ENCODE results near the gene CATSPER1.

CATSPER1 gene

DNA sequence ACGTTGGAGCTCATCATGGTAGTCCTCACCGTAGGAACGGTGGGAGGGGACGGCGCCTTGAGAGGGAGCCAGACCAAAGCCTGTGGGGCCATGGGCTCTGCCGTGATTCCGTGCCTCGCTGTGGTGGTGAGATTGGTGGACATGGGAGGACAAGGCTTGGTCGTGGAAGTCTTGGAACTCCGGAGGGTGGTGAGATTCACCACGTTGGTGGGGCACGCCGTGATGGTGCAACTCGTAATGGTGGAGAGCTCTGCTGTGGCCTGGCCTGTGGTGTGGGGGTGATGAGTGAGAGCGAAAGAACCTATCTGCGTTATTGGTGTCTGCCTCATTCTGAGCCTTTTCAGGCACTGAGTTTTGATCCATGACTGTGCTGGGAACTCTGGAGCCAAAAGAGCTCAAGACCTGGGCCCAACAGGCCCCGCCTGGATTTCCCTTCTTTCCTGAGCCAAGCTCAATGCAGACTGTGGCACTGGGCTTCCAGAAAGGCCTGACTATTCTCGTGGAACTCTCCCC, at the start of gene CATSPER1:
TSS of gene CATSPER1 (minus strand) at position 463 of the 513 bp plus-strand sequence. CDS start at position 363, 100 bp downstream.
- in situ Hi-C loops (cut with MboI; ENCODE audit: low sequenced_read_pairs) = no loop called here

DNA sequence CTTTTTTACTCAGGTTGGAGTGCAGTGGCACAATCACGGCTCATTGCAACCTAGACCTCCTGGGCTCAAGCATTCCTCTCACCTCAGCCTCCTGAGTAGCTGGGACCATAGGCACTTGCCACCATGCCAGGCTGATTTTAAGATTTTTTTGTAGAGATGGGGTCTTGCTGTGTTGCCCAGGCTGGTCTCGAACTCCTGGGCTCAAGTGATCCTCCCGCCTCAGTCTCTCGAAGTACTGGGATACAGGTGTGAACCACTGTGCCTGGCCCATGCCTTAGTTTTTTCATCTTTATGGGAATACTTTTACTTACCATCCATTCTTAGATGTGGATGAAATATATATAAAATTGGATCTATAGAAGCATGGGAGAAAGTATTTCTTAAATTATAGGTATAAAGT, 49.0 kb upstream of the CATSPER1 start:
- in situ Hi-C loops (cut with MboI; ENCODE audit: low sequenced_read_pairs) = no loop called here

DNA sequence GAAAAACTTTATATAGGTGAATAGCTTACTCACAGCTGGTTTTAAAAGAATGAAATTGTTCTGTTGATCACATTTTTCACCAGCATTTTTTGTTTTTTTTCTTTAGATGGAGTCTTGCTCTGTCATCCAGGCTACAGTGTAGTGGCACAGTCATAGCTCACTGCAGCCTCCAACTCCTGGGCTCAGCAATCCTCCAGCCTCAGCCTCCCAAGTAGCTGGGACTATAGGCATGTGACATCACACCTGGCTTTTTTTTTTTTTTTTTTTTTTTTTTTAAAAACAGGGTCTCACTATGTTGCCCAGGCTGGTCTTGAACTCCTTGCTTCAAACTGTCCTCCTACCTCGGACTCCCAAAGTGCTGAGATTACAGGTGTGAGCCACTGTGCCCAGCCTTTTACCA, 47.4 kb upstream of the CATSPER1 start:
- in situ Hi-C loops (cut with MboI; ENCODE audit: low sequenced_read_pairs) = no loop called here

DNA sequence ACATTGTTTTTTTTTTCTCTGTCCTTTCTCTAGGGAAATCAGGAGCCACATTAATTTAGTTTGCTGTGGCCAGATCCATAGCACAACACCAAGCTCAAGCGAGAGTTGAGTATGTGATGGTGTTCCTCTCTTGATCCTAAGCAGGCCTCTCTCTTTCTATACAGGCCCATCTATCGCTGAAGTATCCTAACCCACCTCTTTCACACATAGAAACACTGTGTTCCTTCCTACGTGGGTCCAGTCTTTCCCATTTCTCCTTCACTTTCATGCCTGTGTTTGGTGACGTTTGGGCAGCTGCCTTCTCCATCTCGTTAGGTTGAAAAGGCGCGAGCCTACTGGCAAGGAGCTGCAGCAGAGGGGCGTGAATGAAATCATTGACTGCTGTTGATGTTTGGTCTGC, 46.2 kb upstream of the CATSPER1 start:
- in situ Hi-C loops (cut with MboI; ENCODE audit: low sequenced_read_pairs) = no loop called here

DNA sequence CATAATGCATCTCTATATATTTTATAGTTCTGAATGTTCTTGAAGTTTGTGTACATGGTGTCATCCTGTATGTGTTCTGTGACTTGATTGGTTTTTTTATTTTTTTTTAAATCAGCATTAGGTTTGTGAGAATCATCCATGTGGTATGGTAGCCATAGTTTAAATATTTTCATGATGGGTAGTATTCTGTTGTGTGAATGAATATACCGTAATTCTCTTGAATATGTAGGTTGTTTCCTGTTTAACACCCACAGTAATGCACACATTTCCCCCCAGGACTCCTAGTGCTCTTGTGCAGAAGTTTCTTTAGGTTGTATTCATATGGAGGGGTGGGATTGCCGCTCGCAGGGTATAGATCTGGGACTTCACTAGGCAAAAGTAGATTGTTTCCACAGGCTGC, 45.8 kb upstream of the CATSPER1 start:
- in situ Hi-C loops (cut with MboI; ENCODE audit: low sequenced_read_pairs) = no loop called here

DNA sequence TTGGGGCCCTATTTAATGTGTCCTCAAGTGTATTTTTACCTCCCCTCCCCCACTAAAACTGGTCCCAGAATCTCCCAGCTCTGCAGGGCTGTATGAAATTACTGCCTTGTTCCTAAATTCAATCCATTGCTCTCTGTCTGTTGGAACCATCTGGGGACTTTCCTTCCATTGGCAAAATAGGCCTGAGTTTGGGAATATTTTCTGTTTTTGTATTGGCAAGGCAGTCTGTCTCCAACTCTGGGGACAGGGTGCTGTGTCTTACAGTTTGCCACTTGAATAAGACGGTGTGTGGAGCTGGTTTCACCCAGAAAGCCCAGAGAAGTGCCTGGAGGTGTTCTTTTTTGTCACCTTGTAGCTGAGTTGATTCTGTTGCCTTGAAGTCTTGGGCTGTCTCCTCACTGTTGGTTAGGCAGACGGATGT, 45.1 kb upstream of the CATSPER1 start:
- in situ Hi-C loops (cut with MboI; ENCODE audit: low sequenced_read_pairs) = no loop called here

DNA sequence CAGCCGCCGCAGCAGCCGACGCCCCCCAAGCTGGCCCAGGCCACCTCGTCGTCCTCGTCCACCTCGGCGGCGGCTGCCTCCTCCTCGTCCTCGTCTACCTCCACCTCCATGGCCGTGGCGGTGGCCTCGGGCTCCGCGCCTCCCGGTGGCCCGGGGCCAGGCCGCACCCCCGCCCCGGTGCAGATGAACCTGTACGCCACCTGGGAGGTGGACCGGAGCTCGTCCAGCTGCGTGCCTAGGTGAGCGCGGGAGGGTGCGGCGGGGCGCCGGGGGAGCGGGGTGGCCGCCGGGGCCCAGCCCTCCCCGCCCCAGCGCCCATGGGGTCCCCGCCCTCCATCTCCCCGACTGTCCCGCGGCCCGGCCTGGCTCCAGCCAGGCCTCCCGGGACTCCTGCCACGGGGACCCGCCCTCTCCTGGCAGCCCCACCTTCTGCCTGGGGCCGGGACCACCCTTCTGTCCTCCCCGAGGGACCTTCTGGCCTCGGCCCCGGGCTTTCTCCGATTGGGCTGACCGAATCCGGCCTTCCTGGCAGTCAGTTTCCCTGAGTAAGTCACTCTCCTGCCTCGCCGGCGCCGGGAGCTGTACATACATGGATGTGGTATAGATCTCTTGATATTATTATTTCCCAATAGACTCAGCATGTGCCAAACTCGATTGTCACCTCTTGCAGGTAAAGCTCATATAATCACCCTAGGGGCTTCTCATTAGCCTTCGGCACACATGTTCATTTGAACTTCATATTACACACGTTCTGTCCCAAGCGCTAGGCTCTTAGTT, 44.5 kb upstream of the CATSPER1 start:
- in situ Hi-C loops (cut with MboI; ENCODE audit: low sequenced_read_pairs) = no loop called here

DNA sequence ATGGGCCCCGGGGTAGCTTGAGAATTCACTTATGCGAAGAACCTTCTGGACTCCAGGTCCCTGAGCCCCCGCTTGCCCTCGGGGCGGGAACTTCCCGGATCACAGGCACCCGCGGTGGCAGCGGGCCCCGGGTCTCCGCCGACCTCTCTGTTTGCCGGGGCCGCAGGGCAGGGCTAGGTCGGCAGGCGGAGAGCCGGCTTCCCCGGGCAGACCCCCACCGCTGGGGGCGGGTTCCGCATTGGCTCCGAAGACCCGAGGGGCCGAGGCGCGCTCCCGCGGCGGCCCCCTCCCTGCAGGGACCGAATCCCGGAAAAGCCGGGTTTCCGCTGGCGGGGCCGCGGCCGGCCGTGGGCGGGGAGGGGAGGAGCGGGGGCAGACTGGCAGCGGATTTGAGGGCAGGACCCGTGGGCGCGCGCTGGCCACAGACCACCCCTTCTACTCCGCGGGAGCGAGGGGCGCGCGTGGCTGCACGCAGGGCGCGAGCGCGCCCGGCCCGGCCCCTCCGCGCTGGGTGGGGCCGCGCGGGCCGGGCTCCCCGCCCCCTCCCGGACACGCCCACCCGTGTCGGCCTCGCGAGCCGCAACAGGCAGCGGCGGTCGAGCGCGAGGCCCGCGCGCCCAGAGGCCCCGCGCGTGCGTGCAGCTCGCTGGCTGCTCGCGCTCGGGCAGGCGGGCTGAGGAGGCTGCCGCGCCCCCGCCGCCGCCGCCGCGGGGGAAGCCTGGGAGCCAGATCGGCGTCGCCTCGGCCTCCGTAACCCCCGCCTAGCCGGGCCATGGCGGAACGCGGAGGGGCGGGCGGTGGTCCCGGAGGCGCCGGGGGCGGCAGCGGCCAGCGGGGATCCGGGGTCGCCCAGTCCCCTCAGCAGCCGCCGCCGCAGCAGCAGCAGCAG, 43.7 kb upstream of the CATSPER1 start, which contains the start of gene PACS1:
TSS of gene PACS1 (plus strand) at position 558 of the 889 bp plus-strand sequence. CDS start at position 773, 215 bp downstream.
- in situ Hi-C loops (cut with MboI; ENCODE audit: low sequenced_read_pairs) = no loop called here

DNA sequence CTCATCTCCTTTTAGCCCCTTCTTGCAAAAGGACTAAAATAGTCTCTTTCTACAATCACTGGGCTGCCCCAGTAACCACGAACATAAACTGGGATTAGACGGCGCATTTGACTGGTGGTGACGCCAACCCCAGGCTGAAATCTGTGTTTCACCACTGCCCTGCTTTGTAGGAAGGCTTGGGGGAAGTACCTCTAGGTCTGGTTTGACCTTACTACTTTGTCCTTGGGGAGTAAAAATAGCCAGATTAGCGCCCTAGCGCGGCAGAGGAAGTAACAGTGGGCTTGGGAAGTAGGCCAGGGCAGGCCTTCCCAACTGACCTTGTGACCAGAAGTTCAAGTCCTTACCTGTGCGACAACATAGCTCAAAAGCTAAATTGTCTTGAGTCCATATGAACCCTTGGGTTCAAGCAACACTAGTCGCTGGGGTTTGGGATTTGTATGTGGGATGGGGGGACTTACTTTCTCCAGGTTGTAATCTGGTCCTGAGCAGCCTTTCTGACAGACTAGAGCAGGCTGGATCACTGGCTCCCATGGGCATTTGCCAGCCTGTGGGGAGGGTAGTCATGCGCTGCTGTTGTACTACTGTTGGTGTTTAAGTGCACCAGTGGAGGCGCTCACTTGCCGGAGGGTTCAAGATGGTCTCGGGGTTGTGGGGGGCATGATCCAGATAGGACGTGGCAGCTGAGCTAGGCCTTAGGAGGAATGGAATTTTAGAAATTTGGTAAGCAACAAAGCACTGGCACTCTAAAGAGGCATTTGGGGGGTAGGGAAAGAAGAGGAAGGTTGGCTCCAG, 42.8 kb upstream of the CATSPER1 start:
- in situ Hi-C loops (cut with MboI; ENCODE audit: low sequenced_read_pairs) = no loop called here

DNA sequence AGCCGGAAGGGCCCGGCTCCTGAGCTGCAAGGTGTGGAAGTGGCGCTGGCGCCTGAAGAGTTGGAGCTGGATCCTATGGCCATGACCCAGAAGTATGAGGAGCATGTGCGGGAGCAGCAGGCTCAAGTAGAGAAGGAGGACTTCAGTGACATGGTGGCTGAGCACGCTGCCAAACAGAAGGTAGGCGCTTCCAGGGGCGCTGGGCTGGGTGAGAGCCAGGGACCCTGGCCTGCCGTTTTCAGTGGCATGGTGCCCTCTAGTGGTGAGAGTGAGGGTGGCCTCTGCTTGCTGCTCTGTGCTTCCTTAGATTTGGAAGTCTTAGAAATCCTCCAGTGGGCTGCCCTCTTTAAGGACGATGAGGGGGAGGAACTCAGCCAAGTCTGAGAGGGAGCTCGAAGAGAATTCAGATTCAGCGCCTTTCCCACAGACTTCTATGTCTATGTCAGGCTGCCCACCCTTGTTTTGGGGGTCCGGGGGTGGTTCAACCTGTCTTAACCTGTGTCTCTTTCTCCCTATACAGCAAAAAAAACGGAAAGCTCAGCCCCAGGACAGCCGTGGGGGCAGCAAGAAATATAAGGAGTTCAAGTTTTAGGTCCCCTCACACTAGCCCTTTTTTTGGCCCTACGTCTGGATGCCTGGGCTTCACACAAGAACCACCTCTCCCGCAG, 42.0 kb upstream of the CATSPER1 start:
- in situ Hi-C loops (cut with MboI; ENCODE audit: low sequenced_read_pairs) = no loop called here

DNA sequence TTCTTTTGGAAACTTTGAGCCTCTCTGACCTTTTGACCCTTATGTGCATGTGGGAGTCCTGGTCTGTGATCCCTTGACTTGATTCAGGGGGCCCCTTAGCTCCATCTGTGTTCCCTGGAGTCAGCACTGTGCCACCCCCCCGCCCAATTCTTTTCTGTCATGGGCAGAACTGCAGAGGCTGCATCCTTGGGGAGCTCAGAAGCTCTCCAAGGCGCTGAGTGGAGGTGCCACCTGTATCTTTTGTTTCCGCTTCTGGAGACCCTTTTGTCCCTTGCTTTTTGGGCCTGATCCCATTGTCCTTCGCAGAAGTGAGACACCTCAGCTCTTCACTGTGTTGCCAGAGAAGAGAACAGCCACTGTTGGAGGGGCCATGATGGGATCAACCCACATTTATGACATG, 41.4 kb upstream of the CATSPER1 start:
- in situ Hi-C loops (cut with MboI; ENCODE audit: low sequenced_read_pairs) = no loop called here

DNA sequence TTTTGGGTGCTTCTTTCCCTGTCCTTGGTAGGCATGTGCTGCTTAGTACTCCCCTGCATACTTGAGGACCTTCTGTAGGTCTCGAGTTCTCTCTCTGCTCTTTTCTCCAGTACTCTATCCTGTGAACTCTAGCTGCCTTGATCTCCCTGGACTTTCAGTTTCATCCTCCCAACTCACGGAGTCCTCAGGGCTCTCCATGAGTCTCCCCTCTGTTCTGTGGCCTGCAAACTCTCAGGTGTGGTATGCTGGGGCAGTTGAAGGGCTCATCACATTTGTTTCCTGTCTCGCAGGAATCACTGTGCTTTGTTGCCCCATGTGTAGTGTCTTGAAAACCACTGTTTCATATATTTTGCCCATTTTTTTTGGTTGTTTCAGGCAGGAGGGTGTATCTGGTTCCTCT, 40.5 kb upstream of the CATSPER1 start:
- in situ Hi-C loops (cut with MboI; ENCODE audit: low sequenced_read_pairs) = no loop called here

DNA sequence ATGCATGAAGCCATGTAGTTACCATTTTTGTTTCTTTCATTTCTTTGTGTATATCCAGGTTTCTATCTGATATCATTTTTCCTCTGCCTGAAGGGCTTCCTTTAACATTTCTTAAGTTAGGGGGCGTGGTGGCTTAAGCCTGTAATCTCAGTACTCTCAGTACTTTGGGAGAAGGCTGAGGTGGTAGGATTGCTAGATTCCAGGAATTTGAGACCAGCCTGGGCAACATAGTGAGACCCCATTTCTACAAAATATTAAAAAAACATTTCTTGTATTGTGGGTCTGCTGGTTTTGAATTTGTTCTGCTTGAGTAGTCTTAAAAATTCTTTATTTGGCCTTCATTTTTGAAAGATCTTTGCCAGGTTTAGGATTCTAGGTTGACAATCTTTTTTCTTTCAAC, 38.3 kb upstream of the CATSPER1 start:
- in situ Hi-C loops (cut with MboI; ENCODE audit: low sequenced_read_pairs) = no loop called here

DNA sequence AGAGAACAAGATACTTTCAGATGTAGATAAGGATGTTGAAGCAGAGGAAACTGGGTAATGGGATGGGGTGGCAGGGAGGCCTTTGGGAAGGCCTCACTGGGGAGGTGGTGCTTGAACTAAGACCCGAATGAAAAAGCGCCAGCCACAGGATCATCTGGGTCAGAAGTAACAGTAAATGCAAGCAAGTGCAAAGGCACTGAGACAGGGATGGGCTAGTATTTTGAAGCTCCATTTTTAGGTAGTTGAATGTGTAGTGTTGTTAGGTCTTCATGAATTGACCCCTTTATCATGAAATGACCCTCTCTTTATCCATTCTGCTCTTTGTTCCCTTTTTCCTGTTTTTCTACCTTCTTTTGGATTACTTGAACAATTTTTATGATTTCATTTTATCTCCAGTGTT, 37.6 kb upstream of the CATSPER1 start:
- in situ Hi-C loops (cut with MboI; ENCODE audit: low sequenced_read_pairs) = no loop called here

DNA sequence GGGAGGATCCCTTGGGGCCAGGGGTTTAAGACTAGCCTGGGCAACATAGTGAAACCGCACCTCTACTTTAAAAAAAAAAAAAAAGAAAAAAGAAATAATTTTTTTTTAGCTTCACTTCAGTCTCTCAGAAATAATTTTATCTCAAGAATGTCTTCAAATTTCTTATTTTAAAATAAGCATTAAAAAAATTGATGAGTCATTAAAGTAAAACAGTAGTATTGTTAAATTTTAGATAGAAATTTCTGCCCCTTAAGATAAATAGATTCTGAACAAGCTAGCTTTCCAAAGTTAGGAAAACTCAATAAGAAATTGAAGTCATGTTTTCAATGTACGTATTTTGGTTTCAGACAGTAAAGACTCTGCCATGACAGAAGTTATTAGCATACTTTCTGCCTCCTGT, 36.1 kb upstream of the CATSPER1 start:
- in situ Hi-C loops (cut with MboI; ENCODE audit: low sequenced_read_pairs) = no loop called here

DNA sequence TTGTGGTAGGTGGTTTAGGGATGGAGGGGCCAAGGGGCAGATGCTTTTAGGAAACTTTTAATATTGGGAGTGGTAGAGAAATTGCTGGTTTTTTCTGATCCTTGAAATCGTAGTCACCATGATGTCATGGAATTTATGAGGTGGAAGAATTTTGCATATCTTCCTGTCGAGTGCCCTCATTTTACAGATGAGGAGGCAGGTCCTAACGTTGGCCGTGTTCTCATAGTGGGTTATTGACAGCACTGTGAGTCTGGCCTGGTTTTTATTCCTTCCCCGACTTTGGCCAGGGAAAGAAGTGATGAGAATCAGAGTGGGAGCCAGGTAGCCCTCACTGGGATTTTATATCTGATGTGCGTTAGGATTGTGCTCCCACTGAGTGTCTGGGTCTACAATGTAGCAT, 35.0 kb upstream of the CATSPER1 start:
- in situ Hi-C loops (cut with MboI; ENCODE audit: low sequenced_read_pairs) = no loop called here

DNA sequence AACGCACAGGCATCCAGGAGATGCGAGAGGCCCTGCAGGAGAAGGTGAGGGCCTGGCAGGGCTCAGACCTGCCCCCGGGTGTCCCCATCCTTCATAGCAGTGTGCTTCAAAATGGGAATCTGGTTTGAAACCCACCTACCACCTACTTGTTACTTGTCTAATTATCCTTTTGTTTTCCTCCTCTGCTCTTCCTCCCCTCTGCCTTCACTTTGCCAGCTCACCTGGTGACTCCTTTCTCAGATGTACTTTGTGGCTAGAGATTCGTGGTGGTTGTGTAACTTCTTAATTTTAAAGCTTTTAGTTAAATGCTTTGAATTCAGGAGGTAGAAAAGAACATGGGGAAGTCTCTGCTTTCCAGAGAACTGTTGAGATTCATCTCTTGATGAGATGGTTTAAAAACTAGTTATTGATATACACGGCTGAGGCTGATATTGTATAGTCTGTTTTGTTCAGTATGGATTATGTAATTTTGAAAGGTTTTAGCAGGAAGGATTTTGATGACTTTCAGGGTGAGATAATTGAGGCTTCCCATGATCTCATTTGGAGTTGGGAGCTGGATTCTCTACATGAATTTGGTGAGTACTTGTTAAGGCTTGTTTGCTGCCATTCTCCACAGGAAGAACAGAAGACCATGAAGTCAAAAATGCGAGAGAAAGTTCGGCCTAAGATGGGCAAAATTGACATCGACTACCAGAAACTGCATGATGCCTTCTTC, 33.8 kb upstream of the CATSPER1 start:
- in situ Hi-C loops (cut with MboI; ENCODE audit: low sequenced_read_pairs) = no loop called here

DNA sequence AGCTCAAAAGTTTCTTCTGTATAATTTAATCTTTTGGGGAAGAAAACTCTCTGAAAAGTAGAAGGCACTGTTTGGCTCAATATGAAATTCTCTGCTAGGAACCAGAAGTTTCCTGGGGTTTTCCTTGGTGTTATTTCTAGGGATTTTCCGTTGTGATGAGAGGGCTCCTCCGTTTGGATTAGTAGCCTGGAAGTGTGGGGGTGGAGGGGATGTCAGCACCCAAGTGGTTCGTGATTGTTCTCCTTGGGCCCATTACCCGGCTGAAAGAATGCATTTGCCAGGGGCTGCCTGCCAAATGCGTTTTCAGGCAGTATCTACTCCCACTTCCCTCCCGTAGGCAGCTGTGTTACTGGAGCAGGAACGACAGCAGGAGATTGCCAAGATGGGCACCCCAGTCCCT, 30.2 kb upstream of the CATSPER1 start:
- in situ Hi-C loops (cut with MboI; ENCODE audit: low sequenced_read_pairs) = no loop called here

DNA sequence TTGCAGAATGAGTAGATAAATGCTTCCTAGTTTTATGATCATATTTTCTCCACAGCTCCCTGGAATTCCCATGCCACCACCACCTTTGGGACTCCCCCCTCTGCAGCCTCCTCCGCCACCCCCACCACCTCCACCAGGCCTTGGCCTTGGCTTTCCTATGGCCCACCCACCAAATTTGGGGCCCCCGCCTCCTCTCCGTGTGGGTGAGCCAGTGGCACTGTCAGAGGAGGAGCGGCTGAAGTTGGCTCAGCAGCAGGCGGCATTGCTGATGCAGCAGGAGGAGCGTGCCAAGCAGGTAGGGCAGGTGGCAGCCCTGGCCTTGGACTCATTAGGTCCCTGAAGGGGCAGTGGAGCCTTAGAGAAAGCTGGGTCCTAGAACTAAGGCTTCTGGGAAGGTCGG, 28.7 kb upstream of the CATSPER1 start:
- in situ Hi-C loops (cut with MboI; ENCODE audit: low sequenced_read_pairs) = no loop called here

DNA sequence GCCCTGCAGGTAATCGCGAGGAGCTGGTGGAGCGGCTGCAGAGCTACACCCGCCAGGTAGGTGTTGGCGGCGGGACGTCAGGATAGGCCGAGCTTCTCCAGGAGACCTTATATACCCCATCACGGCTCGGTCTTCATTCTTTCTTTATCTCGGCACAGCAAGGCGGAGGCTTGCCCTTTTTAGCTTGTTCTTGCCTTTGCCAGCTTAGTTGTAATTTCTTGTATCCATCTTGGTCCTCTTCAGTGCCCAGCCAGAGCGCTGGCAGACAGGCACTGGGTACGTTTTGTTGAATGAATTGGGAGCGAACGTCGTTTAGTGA, 26.3 kb upstream of the CATSPER1 start:
- in situ Hi-C loops (cut with MboI; ENCODE audit: low sequenced_read_pairs) = no loop called here

All from HL-60/S4 treated with phorbol 12-myristate 13-acetate at 8.2 ng/mL for 4 days and 3 days (cell line).